Omental fat pad (tissue), 4 donors: ENCODE measurements around the gene AGPAT3. TPM values are rescaled to one million over a fixed set of nuclear protein-coding genes. Genes with fewer than 3 reads are reported as not detected.

Experiments used
- ATAC-seq: fragments of 150-250 bp; one replicate; pipeline ENCODE4 v1.9.1; 2016; ENCODE audit warnings: mild to moderate bottlenecking, moderate library complexity; ENCODE audit not compliant: low FRiP score
- DNase-seq: peaks from one replicate; pipeline ENCODE4 v3.0.0-alpha.2; 2019; ENCODE audit warnings: low spot score
- total RNA-seq, 4 donors: library from RNA; depleted of rRNA; stranded (reverse); fragments of >200 nt; gene quantifications; one replicate each; pipeline ENCODE4 v1.1.0, GENCODE V29; 2016
- TF ChIP-seq, protein P1 (sequence below), 3 donors: fragments of 450-650 bp; IDR thresholded peaks; one replicate each; pipeline ENCODE4 v1.5.1; 2016 to 2017; ENCODE audit warnings: antibody characterized with exemption in 3 of 3, mild to moderate bottlenecking in 3 of 3, moderate library complexity in 2 of 3

Gene AGPAT3
- total RNA-seq, 4 donors from 2014 or later, result 29.7 to 47.0 (median 43.3) TPM

DNA sequence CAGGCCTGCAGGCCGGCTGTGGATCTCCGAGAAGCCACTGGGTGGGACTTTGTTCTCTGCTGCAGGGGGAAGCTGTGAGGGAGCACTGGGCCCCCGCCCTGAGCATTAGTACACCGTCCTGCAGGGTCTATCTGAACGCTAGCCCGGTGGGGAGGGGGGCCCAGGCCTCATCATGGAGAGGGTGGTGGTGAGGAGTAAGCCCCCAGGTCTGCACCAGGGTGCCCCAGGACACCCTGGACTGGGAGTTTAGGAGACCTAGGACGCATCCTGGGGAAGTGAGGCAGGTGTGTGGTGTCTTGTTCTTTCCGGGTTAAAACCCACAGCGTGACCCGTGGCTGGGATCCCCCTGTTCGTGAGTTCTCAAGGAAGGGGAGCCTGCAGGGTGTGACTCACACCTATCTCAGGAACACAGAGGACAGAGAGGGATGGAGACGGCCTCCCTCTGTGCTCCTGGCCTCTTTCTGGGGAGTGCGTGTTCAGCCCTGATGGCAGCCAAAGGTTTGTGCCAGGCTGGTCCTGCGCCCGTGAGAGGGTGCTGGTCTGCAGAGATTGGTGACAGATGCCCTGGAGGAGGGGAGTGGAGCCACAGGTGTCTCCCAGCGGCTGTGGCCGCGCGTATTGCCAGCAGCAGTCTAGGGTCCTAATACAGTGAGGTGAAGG, 44.8 kb downstream of the AGPAT3 start:
- TF ChIP-seq, protein P1, sequence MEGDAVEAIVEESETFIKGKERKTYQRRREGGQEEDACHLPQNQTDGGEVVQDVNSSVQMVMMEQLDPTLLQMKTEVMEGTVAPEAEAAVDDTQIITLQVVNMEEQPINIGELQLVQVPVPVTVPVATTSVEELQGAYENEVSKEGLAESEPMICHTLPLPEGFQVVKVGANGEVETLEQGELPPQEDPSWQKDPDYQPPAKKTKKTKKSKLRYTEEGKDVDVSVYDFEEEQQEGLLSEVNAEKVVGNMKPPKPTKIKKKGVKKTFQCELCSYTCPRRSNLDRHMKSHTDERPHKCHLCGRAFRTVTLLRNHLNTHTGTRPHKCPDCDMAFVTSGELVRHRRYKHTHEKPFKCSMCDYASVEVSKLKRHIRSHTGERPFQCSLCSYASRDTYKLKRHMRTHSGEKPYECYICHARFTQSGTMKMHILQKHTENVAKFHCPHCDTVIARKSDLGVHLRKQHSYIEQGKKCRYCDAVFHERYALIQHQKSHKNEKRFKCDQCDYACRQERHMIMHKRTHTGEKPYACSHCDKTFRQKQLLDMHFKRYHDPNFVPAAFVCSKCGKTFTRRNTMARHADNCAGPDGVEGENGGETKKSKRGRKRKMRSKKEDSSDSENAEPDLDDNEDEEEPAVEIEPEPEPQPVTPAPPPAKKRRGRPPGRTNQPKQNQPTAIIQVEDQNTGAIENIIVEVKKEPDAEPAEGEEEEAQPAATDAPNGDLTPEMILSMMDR (IDR thresholded peaks at IDR 0.05), result no peak
- DNase-seq, result no peak
- no peak for ATAC-seq

DNA sequence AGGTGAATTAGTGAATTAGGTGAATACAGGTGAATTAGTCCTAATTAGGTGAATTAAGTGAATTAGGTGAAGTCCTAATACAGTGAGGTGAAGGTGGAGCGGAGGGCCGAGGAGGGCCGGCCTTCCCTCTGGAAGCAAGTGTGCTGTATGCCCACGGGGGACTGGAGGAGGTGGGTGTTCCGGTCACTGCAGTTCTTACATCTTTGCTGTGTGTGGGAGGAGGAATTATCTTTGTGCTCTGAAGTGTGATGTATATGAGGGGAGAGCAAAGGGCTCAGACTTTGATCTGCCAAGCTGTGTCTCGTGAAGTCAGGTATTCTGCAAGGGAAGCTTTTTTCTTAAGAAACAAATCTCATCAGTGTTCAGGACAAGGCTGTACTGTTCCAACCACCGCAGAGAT, 45.4 kb downstream of the AGPAT3 start:
- TF ChIP-seq, protein P1 (IDR thresholded peaks at IDR 0.05), result no peak
- ATAC-seq (no peak), DNase-seq (no peak)

DNA sequence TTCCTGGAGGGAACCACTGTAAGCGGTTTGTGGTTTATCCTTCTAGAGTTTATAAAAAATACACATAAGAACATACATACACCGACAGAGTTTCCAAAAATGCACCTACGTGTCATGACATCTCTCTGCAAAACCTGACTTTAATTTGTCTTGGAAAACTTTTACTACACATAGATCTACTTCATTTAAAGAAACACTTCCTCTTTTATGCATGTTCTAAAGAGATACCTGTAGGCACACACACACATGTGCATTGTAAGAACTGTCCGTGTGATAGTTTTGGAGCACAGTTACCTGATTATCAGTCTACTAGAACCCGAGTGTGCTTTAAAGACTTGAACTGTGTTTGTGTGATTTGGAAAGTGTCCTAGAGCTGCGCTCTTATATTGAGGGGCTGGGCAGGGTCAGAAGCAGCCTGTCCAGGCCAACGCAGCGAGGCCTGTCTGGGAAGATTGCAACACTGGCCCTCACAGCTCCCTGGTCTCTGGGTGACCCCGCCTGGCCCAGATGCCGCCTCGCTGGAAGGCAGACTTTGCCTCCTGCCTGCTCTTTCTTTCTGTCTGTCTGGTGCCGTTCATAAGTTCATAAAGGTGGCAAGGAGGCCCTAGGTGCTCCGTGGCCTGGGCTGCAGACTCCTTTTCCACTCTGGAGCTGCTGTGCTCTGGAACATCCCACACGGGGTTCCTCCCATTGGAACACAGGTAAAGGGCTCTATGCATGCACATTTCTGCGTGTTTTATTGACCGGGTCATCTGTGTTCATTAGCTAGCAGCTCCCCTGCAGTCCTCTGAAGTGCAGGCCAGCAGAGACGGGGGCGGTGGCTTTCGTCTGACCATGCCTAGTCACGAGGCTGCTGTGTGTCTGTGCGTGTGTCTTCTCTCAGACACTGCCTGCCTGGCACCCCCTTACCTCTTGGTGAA, 46.3 kb downstream of the AGPAT3 start:
- ATAC-seq (peak; percentile 50), DNase-seq (no peak)
- TF ChIP-seq, protein P1 (IDR thresholded peaks at IDR 0.05), result no peak

DNA sequence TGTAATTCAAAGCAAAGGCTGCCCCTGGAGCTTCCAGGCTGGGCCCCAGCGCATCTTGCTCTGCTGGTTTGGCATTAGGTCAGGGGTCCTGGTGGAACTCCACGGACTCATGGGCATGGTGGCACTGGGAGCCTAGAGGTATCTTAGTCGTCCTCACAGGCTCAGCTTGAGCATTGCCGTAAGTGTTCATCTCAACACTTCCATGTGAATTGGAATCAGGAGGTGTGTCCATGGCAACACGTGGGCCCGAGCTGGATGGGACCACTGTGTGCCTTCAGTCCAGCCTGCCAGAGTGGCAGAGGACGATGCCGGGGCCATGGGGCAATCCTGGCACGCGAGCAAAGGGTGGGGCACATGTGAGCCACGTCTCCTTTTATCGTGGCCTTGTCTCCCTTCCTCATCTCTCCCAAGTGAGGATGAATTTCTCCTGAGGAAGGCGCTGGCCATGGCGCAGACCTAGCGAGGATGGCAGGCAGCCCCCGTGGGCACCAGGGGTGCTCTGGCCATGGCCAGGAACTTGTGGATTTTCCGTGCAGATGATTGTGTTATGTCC, 47.0 kb downstream of the AGPAT3 start:
- ATAC-seq (peak; percentile 26), DNase-seq (no peak)
- TF ChIP-seq, protein P1 (IDR thresholded peaks at IDR 0.05), result no peak

DNA sequence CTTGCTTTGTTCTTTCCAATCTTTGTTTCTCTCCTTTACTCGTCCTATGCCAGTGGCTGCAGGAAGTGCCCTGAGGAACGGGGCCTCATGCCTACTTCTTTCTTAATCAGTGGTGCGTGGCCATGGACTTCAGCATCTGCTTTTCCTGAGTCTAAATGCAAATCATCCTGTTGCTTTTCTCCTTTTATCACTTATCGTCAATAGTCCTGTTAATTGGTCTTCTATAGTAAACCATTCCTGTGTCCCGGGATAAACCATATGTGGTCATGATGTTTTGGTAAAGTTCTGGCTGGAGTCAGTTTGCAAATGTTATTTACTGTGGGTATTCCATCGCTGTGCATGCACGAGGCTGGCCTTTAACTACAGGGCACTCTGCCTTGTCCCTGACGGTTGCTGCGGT, 47.5 kb downstream of the AGPAT3 start:
- TF ChIP-seq, protein P1 (IDR thresholded peaks at IDR 0.05), result no peak
- no peak for DNase-seq
- no peak for ATAC-seq

DNA sequence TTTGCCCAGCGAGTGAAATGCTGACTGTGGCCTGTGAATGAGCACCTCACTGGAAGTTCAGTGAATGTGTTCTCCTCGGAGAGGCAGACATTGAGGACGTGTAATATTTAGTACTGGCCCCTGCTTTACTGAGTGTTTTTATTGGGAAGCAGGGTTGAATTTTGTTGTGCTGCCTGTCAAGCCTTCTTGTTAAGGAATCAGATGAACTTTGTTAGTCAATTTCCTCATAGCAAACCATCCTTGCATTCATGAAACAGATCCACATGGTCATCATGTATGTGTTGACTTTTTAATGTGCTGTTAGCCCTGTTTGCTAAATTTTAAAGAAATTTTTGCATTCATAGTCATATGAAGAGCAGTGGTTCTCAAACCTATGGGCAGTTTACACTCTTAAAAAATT, 47.9 kb downstream of the AGPAT3 start:
- TF ChIP-seq, protein P1 (IDR thresholded peaks at IDR 0.05), result no peak
- no peak for ATAC-seq
- no peak for DNase-seq
